GM19023 (cell line): ENCODE results near the gene PDE4A.
"Not testable (repeated sequence)": the region's sequence is repeated elsewhere in the genome, so short reads cannot be mapped to it uniquely, and the experiment has no call there.

Source experiments
- ATAC-seq: cut with Tn5 transposase; IDR thresholded peaks from one replicate; pipeline ENCODE4 v1.9.1; 2021; ENCODE audit warnings: mild to moderate bottlenecking, moderate library complexity; ENCODE audit not compliant: unreplicated experiment

Gene PDE4A

DNA sequence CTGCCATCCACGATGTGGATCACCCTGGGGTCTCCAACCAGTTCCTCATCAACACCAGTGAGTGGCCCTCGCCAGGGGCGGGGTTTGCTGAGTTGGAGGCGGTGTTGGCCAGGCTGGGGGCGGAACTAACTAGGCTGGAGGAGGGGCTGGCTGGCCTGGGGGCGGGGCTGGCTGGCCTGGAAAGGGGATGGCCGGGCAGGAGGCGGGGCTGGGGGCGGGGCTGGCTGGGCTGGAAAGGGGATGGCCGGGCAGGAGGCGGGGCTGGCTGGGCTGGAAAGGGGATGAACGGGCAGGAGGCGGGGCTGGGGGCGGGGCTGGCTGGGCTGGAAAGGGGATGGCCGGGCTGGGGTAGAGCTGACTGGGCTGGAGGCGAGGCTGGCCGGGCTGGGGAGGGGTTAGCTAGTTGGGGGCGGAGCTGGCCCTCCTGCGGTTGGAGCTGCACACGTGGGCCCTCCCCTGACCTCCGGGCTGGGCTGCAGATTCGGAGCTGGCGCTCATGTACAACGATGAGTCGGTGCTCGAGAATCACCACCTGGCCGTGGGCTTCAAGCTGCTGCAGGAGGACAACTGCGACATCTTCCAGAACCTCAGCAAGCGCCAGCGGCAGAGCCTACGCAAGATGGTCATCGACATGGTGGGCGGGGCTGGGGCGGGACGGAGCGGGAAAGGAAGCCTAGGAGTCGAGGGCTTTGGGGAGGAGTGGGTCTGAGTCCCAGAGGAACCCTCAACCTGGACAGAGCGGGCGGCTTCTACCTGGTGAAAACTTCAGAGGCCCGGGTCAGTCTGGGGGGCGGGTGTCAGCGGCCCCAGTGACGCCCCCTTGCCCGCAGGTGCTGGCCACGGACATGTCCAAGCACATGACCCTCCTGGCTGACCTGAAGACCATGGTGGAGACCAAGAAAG lies 41.0 kb downstream of the PDE4A start:
- ATAC-seq: peak; percentile 91

DNA sequence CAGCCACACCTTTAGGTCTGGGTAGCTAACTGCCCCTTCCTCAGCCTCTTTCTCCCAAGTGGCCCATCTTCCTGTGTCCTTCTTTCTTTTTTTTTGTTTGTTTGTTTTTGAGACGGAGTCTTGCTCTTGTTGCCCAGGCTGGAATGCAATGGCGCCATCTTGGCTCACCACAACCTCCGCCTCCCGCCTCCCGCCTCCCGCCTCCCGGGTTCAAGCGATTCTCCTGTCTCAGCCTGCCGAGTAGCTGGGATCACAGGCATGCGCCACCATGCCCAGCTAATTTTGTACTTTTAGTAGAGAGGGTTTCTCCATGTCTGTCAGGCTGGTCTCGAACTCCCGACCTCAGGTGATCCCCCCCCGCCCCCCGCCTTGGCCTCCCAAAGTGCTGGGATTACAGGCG lies 41.7 kb downstream of the PDE4A start:
- not testable (repeated sequence) for ATAC-seq

DNA sequence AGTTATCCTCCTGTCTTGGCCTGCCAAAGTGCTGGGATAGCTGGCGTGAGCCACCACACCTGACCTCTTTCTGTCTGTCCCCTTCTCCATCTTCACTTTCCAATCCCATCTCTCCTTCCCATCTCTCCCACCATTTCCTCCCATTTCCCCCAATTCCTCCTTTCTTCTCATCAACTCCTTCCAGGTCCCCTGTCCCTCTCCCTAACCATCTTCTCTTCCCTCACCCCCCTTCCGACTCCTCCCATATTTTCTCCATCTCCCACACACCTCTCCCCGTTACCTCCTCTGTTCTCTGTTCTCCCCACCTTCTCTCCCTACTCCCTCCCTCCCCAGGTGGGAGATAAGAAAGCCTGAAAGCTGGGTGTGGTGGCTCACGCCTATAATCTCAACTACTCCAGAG lies 42.2 kb downstream of the PDE4A start:
- no peak for ATAC-seq

DNA sequence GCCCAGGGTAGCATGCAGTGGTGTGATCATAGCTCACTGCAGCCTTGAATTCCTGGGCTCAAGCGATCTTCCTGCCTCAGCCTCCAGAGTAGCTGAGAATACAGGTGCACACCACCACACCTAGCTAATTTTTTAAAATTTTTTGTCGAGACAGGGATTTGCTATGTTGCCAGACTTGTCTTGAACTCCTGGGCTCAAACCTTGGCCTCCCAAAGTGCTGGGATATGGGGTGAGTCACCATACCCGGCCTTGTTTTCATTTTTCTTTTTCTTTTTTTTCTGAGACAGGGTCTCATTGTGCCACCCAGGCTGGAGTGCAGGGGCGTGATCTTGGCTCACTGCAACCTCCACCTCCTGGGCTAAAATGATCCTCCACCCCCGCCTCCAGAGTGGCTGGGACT lies 44.1 kb downstream of the PDE4A start:
- ATAC-seq: no peak

GRCh38 chr19:10467104-10467706 lies 46.9 kb downstream of the PDE4A start:
- ATAC-seq: no peak

GRCh38 chr19:10468133-10468532 lies 47.8 kb downstream of the PDE4A start:
- no peak for ATAC-seq

GRCh38 chr19:10471909-10472308 lies 51.6 kb downstream of the PDE4A start:
- no peak for ATAC-seq

GRCh38 chr19:10473192-10473591 lies 52.9 kb downstream of the PDE4A start:
- ATAC-seq: no peak

GRCh38 chr19:10474962-10475451 lies 54.7 kb downstream of the PDE4A start:
- no peak for ATAC-seq

GRCh38 chr19:10478476-10478875 lies 58.1 kb downstream of the PDE4A start:
- no peak for ATAC-seq

GRCh38 chr19:10478903-10479384 lies 58.6 kb downstream of the PDE4A start:
- peak; percentile 45 for ATAC-seq

DNA sequence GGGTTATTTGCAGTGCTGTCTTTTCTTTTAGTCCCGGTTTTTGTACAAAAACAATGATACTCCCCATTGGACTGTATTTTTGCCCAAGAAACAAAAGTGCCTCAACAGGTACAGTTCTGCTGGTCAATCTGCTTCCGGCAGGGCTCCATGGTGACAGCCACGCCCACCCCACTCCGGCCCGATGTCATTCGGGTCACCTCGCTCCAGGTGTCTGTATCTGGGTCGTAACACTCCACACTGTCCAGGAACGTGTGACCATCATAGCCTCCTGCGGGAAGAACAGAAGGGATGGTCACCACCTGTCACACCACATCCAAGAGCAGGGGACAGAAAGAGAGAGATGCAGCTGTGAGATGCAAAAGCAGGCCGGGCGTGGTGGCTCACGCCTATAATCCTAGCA lies 66.2 kb downstream of the PDE4A start:
- ATAC-seq: no peak

DNA sequence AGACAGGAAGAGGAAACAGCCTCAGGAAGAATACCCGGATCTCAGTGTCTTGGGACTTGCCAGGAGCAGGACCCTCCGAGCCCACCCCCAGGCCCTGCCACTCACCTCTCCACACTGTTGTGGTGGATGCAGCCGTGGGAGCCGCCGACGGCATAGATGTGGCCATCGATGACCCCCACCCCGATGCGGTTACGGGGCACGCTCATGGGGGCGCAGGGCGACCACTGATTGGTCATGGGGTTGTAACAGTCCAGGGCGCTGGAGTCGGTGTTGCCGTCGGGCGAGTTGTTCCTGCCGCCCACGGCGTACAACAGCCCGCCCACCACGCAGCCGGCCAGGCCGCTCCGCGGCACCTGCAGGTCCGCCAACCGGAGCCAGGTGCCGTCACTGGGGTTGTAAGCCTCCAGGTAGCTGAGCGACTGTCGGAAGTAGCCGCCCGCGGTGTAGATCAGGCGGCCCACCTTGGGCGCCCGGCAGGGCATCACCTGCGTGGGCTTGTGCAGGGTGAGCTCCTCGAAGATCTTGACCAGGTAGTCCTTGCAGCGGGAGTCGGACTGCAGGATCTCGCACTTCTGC lies 71.2 kb downstream of the PDE4A start:
- ATAC-seq: no peak

GRCh38 chr19:10497371-10497770 lies 77.0 kb downstream of the PDE4A start:
- ATAC-seq: no peak

DNA sequence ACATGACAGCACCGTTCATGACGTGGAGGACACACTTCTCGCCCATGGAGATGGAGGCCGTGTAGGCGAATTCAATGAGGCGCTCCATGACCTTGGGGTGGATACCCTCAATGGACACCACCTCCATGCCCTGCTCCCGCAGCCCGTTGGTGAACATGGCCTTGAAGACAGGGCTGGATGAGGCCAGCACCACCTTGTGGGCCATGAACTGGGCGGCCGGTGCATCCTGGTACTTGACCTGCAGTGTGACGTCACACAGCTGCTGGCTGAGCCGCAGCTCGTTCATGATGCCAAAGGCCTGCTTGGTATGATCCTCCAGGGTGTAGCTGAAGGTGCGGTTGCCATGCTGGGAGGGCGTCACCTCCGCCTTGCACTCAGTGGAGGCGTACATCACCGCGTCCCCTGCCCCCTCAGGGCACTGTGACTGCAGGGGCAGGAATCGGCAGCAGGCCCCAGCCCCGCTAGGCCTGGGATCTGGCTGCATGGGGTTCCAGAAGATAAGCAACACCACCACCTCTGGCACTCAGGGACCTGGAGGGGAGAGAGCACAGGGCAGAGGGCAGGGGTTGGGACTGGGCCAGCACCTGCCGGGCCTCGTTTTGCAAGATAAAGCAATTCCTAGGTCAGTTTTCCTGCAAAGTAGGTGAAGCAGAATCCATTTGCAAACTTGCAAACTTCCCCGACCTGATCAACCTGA lies 79.4 kb downstream of the PDE4A start:
- no peak for ATAC-seq

DNA sequence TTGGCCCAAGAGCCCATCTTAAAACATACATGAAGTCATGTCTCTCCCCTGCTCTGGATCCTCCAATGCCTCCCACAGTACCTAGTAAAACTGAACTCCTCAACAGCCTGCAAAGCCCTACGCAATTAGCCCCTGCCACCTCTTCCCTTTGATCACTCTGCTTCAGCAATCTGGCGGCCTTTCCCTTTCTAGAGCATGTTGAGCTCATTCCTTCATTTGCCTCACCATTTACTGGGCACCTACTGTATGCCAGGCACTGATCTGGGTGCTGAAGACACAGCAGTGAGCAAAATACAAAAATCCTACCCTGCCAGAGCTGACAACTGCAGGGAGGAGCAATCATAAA lies 79.9 kb downstream of the PDE4A start:
- ATAC-seq: no peak

DNA sequence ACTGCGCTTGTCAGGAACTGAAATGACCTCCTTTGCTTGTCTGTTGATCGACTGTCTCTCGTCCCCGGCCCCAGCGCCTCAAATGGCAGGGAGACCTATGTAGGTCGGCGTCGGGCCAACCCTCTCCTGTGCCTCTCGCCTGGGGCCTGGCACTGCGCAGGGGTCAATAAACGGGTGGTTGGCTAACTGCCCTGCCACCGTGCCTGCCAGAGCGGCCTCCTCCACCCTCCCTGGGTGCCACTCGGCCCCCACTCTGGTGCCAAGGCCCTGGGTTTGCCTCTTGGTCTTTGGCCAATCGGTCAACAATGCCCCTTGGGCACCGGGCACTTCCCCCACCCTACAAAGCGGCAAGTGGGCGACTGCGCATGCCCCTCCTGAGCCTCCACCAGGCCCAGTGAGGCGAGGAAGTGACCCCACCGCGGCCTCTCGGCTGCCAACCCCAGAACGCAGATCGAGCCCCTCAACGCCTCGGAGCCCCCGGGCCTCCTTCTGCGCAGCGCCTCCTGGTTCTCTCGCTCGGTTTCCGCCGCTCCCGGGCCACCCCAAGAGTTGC lies 81.7 kb downstream of the PDE4A start:
- ATAC-seq: peak; percentile 41

DNA sequence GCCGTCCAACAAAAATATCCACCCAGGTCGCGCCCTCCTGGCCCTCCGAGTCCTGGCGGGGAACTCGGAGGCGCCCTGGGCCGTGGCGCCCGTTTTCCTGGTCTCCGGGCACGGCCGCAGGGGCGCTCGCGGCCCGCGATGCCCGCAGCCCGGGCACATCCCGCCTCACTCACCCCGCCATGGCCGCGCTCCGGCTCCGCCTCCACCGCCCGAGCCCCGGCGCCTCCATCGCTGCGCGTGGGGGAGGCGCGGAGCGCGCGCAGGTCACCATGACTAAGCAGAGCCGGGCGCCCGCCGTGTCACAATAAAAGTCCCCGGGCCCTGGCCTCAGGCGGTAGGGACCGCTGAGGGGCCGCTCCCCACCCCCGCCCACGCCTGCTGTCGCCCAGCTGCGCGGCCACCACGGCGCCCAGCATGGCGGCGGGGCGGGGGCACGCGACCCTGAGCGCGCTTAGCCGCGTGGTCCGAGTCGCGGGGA lies 82.2 kb downstream of the PDE4A start:
- ATAC-seq: peak; percentile 84

DNA sequence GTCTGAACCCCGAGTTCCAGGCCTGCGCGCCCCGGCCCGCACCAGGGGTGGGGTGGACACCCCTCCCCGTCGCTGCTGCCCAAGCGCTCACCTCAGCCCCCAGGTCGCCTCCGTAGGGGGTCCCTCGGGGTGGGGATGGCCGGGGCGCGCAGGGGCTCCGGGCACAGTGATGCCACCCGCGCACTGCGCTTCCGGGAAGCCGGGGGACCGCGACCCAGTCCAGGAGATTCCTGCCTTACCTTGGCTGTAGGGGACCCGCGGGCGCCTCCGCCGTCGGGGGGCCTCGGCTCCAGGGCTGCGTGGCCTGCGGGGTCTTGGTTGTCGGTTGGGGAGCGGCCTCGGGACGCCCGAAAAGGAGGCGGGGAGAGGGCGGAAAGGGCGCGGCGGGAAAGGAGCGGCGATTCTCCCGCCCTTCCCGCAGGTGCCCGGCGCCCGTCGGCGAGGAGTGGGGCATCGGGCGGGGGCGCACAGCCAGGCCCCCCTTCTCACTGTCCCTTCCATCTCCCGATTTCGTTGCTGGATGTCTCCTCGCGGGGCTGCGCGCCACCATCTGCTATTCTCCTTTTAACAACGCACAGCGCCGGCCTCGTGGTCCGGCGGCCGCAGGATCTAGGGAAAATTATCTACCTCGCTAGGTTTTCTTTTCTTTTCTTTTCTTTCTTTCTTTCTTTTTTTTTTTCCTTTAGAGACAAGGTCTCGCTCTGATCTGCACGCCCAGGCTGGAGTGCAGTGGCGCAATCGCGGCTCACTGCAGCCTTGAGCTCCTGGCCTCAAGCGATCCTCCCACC lies 82.9 kb downstream of the PDE4A start, which contains the start of gene KEAP1:
Gene KEAP1, minus strand, starts transcription at position 355 of the 788 bp plus-strand sequence. CDS start 3,323 bp downstream, outside the sequence.
- ATAC-seq: peak; percentile 29
